ENCODE data around the gene ARMH2. TPM values are rescaled to one million over a fixed set of nuclear protein-coding genes. Genes with fewer than 3 reads are reported as not detected.

The ARMH2 gene
- total and polyA plus RNA-seq, 9 of the 15 experiments (the other 6 are each of a cell fraction or from before 2014, with no cell fraction given): not detected

GRCh38 chr6:24821860-24822444 is 23.2 kb upstream of the ARMH2 start:
- no peak overlapping the region for H2AFZ ChIP-seq (ENCODE audit: low read depth, low read length)
- CTCF ChIA-PET (ENCODE audit: low intra/inter-chr PET ratio): no interaction called here
- TF ChIP-seq ZNF143 (CRISPR knock-in tag; IDR thresholded peaks at IDR 0.05) (no peak), BRD4 (IDR thresholded peaks at IDR 0.05) (no peak), NFE2 (IDR thresholded peaks at IDR 0.05; ENCODE audit: low read depth) (peak; percentile 75), E2F4 (CRISPR knock-in tag; IDR thresholded peaks at IDR 0.05; ENCODE audit: low read depth) (no peak), SIN3B (IDR thresholded peaks at IDR 0.05; ENCODE audit: low read depth) (no peak), MAFG (tag; conservative IDR thresholded peaks at IDR 0.05) (peak; percentile 87), ZNF592 (IDR thresholded peaks at IDR 0.05) (no peak)

More at GRCh38 chr6:24821860-24822444, 23.2 kb upstream of the ARMH2 start:
- Histone ChIP-seq H3K9me3 (replicated peaks; ENCODE audit: control insufficient read depth, insufficient read depth, low read depth, low read length) (no peaks in the 10 kb centered on the region), H3K9ac (ENCODE audit: insufficient read depth in 1 of 2, low read depth in 2 of 2, low read length in 2 of 2) (no peak overlapping the region), H3K4me1 (replicated peaks in 1 of 2; ENCODE audit: control insufficient read depth in 2 of 2, insufficient read depth in 2 of 2, low read length in 2 of 2) (no peaks in the 10 kb centered on the region), H3K27me3 (ENCODE audit: control insufficient read depth in 2 of 2, insufficient read depth in 2 of 2, low read length in 2 of 2) (peaks cover 8 to 9% of the 10 kb centered on the region in 2 experiments; a peak in 3 of 5 replicates), H4K20me1 (replicated peaks; ENCODE audit: control insufficient read depth, insufficient read depth, low read length) (no peaks in the 10 kb centered on the region), H3K4me3 (no peak overlapping the region), H3K79me2 (ENCODE audit: control insufficient read depth, insufficient read depth, low read length) (no peaks in the 10 kb centered on the region), H3K36me3 (ENCODE audit: control insufficient read depth, insufficient read depth, low read length) (no peaks in the 10 kb centered on the region), H3K27ac (ENCODE audit: extremely low read depth, low read depth, low read length) (no peak overlapping the region), H3K4me2 (ENCODE audit: insufficient read depth, low read length) (no peak overlapping the region), H3K9me1 (ENCODE audit: control insufficient read depth, insufficient read depth, low read length) (no peaks in the 10 kb centered on the region)
- POLR2A ChIA-PET: interaction anchor here (0.6 kb wide), 2 partner anchors 65 to 295 kb away, joined by 3 read pairs; no protein-coding TSS in a partner anchor
- WGBS (ENCODE audit: insufficient coverage, low coverage, missing lambda C conversion rate): 23% methylated on average over 3 of the region's 3 CpGs
- DNase-seq (ENCODE audit: extremely low read depth in 1 of 4, low spot score in 3 of 4): no peak
- intact Hi-C loops (cut with micrococcal nuclease): no loop called here
- no peak for FAIRE-seq
- ATAC-seq: no peak; the same call in 2 of the 3 replicates
- no TSS peak for BruUV-seq (replicated peaks)
- in situ Hi-C loops (cut with MboI): no loop called here

Data from K562 (cell line).